MM.1S (cell line): Measurements from ENCODE around the gene ARHGAP42.

Experiments
- DNase-seq: peaks from one replicate; pipeline ENCODE4 v3.0.0-alpha.2; 2015
- H2AFZ ChIP-seq: fragments of 300-600 bp; sonication (generic); 2 replicates; pipeline ENCODE4 v1.6.0; 2016; ENCODE audit warnings: antibody characterized with exemption, low read length
- H3F3A ChIP-seq: fragments of 300-600 bp; sonication (generic); 2 replicates; pipeline ENCODE4 v1.6.1; 2016; ENCODE audit warnings: mild to moderate bottlenecking, antibody characterized with exemption, low read length, moderate library complexity, mixed read lengths; ENCODE audit not compliant: insufficient read depth
- H3K27ac ChIP-seq: fragments of 300-600 bp; sonication (generic); 2 replicates; pipeline ENCODE4 v1.5.1; 2016; ENCODE audit warnings: mild to moderate bottlenecking, low read length
- H3K27me3 ChIP-seq: fragments of 300-600 bp; sonication (generic); replicated peaks from 2 replicates; pipeline ENCODE4 v1.6.0; 2016; ENCODE audit warnings: low read length; ENCODE audit not compliant: insufficient read depth
- H3K36me3 ChIP-seq: fragments of 300-600 bp; sonication (generic); replicated peaks from 2 replicates; pipeline ENCODE4 v1.6.1; 2016; ENCODE audit warnings: mild to moderate bottlenecking, low read length, mixed read lengths; ENCODE audit not compliant: insufficient read depth
- H3K4me1 ChIP-seq: fragments of 300-600 bp; sonication (generic); 2 replicates; pipeline ENCODE4 v1.6.1; 2016; ENCODE audit warnings: low read length, mixed read lengths
- H3K4me2 ChIP-seq: fragments of 300-600 bp; sonication (generic); 2 replicates; pipeline ENCODE4 v1.6.0; 2016; ENCODE audit warnings: low read depth, low read length
- H3K4me3 ChIP-seq: fragments of 300-600 bp; sonication (generic); 2 replicates; pipeline ENCODE4 v1.5.1; 2016; ENCODE audit warnings: low read length, mixed read lengths
- H3K79me2 ChIP-seq: fragments of 300-600 bp; sonication (generic); 2 replicates; pipeline ENCODE4 v1.6.1; 2016; ENCODE audit warnings: mixed run types, low read length, mixed read lengths
- H3K9ac ChIP-seq: fragments of 300-600 bp; sonication (generic); 2 replicates; pipeline ENCODE4 v1.6.1; 2016; ENCODE audit warnings: low read length, mixed read lengths
- H3K9me2 ChIP-seq: fragments of 300-600 bp; sonication (generic); replicated peaks from 2 replicates; pipeline ENCODE4 v1.6.1; 2016; ENCODE audit warnings: mild to moderate bottlenecking, low read length, mixed read lengths; ENCODE audit not compliant: insufficient read depth
- H3K9me3 ChIP-seq: fragments of 300-600 bp; sonication (generic); replicated peaks from 2 replicates; pipeline ENCODE4 v1.6.1; 2016; ENCODE audit warnings: mild to moderate bottlenecking, low read length, mixed read lengths; ENCODE audit not compliant: insufficient read depth
- H4K20me1 ChIP-seq: fragments of 300-600 bp; sonication (generic); 2 replicates; pipeline ENCODE4 v1.6.1; 2016; ENCODE audit warnings: mild to moderate bottlenecking, low read length, moderate library complexity, mixed read lengths; ENCODE audit not compliant: insufficient read depth
- EZH2 ChIP-seq: fragments of 300-600 bp; sonication (generic); optimal IDR thresholded peaks from 2 replicates; pipeline ENCODE3; 2017; ENCODE audit warnings: low read depth, mild to moderate bottlenecking, antibody characterized with exemption, low read length, mixed read lengths
- EZH2phosphoT487 ChIP-seq: fragments of 300-600 bp; sonication (generic); IDR thresholded peaks from 2 replicates; pipeline ENCODE4 v1.6.1; 2018; ENCODE audit warnings: antibody characterized with exemption, low read length
- TF ChIP-seq, protein P1 (sequence below): fragments of 300-600 bp; sonication (generic); IDR thresholded peaks from 2 replicates; pipeline ENCODE4 v1.5.1; 2016; ENCODE audit warnings: antibody characterized with exemption, low read length, mixed read lengths

ARHGAP42 gene

DNA sequence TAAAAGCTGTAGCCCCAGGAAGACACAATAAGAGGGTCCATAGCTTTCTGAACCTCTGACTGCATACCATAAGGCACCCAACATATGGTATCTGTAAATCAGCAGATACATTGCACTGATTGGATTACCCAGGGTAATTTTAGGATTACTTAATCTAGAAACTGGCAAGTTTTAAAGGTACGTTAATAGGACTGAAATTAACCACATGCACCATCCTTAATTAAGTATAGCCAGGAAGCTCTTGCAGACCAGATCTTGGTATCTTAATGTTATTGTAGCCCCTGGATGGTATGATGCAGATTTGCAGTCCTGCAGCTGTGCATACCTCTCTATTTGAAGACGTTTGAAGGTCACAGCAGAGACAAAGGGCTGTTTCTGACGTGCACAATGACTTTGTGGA is 72.8 kb downstream of the ARHGAP42 start:
- no peaks in the 10 kb centered on the region for H3K36me3 ChIP-seq
- H3K4me2 ChIP-seq: no peak overlapping the region
- no peaks in the 10 kb centered on the region for H3K4me1 ChIP-seq
- no peaks in the 10 kb centered on the region for H3K27me3 ChIP-seq
- H3K4me3 ChIP-seq: no peak overlapping the region
- TF ChIP-seq, protein P1, sequence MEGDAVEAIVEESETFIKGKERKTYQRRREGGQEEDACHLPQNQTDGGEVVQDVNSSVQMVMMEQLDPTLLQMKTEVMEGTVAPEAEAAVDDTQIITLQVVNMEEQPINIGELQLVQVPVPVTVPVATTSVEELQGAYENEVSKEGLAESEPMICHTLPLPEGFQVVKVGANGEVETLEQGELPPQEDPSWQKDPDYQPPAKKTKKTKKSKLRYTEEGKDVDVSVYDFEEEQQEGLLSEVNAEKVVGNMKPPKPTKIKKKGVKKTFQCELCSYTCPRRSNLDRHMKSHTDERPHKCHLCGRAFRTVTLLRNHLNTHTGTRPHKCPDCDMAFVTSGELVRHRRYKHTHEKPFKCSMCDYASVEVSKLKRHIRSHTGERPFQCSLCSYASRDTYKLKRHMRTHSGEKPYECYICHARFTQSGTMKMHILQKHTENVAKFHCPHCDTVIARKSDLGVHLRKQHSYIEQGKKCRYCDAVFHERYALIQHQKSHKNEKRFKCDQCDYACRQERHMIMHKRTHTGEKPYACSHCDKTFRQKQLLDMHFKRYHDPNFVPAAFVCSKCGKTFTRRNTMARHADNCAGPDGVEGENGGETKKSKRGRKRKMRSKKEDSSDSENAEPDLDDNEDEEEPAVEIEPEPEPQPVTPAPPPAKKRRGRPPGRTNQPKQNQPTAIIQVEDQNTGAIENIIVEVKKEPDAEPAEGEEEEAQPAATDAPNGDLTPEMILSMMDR: no peak
- TF ChIP-seq EZH2: no peak
- no peak for TF ChIP-seq EZH2phosphoT487
- no peaks in the 10 kb centered on the region for H3K79me2 ChIP-seq
- H3F3A ChIP-seq: no peaks in the 10 kb centered on the region
- no peaks in the 10 kb centered on the region for H3K9me3 ChIP-seq
- H4K20me1 ChIP-seq: no peaks in the 10 kb centered on the region
- no peak overlapping the region for H3K9ac ChIP-seq
- no peak for DNase-seq
- no peak overlapping the region for H3K27ac ChIP-seq
- no peak overlapping the region for H2AFZ ChIP-seq
- no peaks in the 10 kb centered on the region for H3K9me2 ChIP-seq

DNA sequence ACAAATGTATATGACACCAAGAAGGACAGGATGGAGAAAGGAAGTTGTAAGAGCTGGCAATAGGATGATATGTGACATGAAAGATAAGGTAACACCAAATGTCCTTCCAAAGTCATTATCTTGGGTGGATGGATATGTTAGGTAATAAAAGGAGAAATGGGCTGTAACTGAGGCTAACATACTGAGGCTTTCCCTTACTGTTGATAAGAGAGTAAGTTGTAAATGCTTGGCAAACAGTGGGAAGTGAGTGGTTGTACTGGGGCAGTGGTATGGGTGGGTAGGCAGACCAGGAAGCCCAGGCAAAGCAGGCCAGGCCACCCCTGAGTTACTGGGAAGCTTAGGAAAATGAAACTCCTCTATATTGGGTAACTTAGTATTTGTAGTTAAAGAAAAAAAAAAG is 73.7 kb downstream of the ARHGAP42 start:
- no peak overlapping the region for H2AFZ ChIP-seq
- H3F3A ChIP-seq: no peaks in the 10 kb centered on the region
- no peak overlapping the region for H3K4me3 ChIP-seq
- no peaks in the 10 kb centered on the region for H3K79me2 ChIP-seq
- no peak for DNase-seq
- no peaks in the 10 kb centered on the region for H3K4me1 ChIP-seq
- no peaks in the 10 kb centered on the region for H4K20me1 ChIP-seq
- H3K9me3 ChIP-seq: no peaks in the 10 kb centered on the region
- H3K27me3 ChIP-seq: no peaks in the 10 kb centered on the region
- no peak overlapping the region for H3K27ac ChIP-seq
- no peaks in the 10 kb centered on the region for H3K9me2 ChIP-seq
- no peak overlapping the region for H3K9ac ChIP-seq
- H3K4me2 ChIP-seq: no peak overlapping the region
- no peak for TF ChIP-seq EZH2
- TF ChIP-seq, protein P1: no peak
- no peak for TF ChIP-seq EZH2phosphoT487
- no peaks in the 10 kb centered on the region for H3K36me3 ChIP-seq

DNA sequence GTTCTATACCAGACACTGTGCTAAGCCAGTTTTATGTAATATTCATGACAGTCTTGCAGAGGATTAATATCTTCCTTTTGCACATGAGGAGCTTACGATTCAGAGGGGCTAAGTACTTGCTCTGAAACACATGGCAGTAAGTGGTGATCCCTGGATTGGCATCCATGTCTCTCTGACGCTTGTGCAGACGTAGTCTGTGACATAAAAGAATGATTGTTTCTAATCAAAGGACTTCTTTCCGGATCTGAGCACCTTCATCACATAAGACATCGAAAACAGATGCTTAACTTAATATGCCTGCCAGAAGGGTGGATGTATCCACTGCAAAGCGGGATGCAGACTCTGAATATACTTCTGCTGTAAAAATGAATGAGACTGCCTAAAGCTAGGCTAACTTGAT is 74.8 kb downstream of the ARHGAP42 start:
- Histone ChIP-seq H3K4me1 (no peaks in the 10 kb centered on the region), H3K79me2 (no peaks in the 10 kb centered on the region), H3K36me3 (no peaks in the 10 kb centered on the region), H3K9me3 (no peaks in the 10 kb centered on the region), H2AFZ (no peak overlapping the region), H3K4me3 (no peak overlapping the region), H3K9me2 (no peaks in the 10 kb centered on the region), H3K4me2 (no peak overlapping the region), H3K9ac (no peak overlapping the region), H3F3A (no peaks in the 10 kb centered on the region), H4K20me1 (no peaks in the 10 kb centered on the region), H3K27me3 (no peaks in the 10 kb centered on the region), H3K27ac (no peak overlapping the region)
- no peak for DNase-seq
- no peak for TF ChIP-seq EZH2
- TF ChIP-seq, protein P1: no peak
- TF ChIP-seq EZH2phosphoT487: no peak

DNA sequence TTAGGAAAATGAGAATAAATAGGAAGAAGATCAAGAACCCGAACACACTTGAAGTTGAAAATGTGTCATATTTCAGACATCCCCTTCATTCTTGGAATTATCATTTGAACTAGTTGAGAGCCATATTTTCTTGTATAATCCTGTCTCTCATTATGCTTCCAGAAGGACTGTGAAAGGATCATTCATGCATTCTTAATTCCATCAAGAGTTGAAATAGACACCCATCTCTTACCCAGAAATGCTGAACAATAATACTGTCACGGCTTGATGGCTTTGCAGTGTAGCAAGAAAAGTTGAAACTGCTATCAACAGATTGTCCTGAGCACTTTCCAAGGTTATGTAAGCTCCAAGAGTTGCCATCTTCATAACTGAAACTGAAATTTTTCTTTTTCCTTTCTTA is 79.7 kb downstream of the ARHGAP42 start:
- no peaks in the 10 kb centered on the region for H3K79me2 ChIP-seq
- DNase-seq: no peak

More for the DNA sequence above, 79.7 kb downstream of the ARHGAP42 start:
- no peaks in the 10 kb centered on the region for H3K4me1 ChIP-seq
- H3K27me3 ChIP-seq: no peaks in the 10 kb centered on the region
- TF ChIP-seq EZH2phosphoT487 (no peak), EZH2 (no peak)
- TF ChIP-seq, protein P1: no peak
- no peak overlapping the region for H3K4me2 ChIP-seq
- no peaks in the 10 kb centered on the region for H4K20me1 ChIP-seq
- no peaks in the 10 kb centered on the region for H3F3A ChIP-seq
- H3K9me2 ChIP-seq: no peaks in the 10 kb centered on the region
- no peaks in the 10 kb centered on the region for H3K9me3 ChIP-seq
- no peak overlapping the region for H2AFZ ChIP-seq
- no peaks in the 10 kb centered on the region for H3K36me3 ChIP-seq
- no peak overlapping the region for H3K9ac ChIP-seq
- H3K27ac ChIP-seq: no peak overlapping the region
- no peak overlapping the region for H3K4me3 ChIP-seq
